ENCODE results near the gene SPATA9. TPM values are rescaled to one million over a fixed set of nuclear protein-coding genes. Genes with fewer than 3 reads are reported as not detected.

Gene SPATA9
- total and polyA plus RNA-seq, 9 of the 15 experiments (the other 6 are each of a cell fraction or from before 2014, with no cell fraction given) = 0.16 to 5.5 (median 0.39) TPM; not detected in 3

DNA sequence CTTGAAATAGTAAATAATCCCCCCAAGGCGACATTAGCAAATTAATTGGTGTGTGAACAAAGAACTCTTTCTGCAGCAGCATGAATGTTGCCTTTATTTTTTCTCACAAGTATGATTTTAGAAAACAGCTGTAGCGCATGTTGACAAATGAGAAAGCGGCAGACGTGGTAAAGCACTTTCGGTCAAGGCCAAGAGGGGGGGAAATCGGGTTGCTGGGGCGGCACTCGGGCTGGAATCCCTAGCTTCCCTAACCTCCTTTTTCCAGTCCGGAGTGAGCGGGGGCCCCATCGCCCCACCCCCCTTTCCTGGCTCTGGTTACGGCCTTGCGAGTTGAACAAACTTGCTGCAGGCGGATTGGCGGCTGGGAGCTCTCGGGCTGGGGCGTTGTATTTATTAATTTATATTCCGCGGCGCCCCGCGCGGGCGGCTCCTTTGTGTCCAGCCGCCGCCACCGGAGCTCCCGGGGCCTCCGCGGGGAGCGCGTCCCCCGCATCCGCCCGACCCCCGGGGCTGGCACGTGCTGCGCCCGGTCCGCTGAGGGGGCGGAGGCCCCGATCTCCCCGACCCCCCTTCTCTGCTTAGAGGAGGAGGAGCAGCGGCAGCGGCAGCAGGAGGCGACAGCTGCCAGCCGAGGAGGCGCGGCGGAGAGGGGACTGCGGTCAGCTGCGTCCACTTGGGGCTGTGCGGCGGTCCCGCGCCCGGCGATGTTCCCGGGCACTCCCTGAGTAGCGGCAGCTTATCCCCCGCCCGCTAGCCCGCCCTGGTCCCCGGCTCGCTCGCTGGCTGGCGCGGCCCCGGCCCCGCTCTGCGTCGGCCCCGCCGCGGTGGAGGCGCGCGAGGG, 48.2 kb upstream of the SPATA9 start, which contains the start of gene RHOBTB3 (continued):
- no peak for TF ChIP-seq ZFP30 (CRISPR knock-in tag; IDR thresholded peaks at IDR 0.05; ENCODE audit: borderline replicate concordance)
- TF ChIP-seq MIER1 (IDR thresholded peaks at IDR 0.05; ENCODE audit: low read depth) = no peak
- TF ChIP-seq ZNF583 (CRISPR knock-in tag; IDR thresholded peaks at IDR 0.05) = no peak
- no peak for TF ChIP-seq ARHGAP35 (IDR thresholded peaks at IDR 0.05; ENCODE audit: partially characterized antibody)
- TF ChIP-seq, protein P1, sequence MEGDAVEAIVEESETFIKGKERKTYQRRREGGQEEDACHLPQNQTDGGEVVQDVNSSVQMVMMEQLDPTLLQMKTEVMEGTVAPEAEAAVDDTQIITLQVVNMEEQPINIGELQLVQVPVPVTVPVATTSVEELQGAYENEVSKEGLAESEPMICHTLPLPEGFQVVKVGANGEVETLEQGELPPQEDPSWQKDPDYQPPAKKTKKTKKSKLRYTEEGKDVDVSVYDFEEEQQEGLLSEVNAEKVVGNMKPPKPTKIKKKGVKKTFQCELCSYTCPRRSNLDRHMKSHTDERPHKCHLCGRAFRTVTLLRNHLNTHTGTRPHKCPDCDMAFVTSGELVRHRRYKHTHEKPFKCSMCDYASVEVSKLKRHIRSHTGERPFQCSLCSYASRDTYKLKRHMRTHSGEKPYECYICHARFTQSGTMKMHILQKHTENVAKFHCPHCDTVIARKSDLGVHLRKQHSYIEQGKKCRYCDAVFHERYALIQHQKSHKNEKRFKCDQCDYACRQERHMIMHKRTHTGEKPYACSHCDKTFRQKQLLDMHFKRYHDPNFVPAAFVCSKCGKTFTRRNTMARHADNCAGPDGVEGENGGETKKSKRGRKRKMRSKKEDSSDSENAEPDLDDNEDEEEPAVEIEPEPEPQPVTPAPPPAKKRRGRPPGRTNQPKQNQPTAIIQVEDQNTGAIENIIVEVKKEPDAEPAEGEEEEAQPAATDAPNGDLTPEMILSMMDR (IDR thresholded peaks at IDR 0.05 in 2 of 3, conservative IDR thresholded peaks at IDR 0.05 in 1 of 3; ENCODE audit: insufficient read depth in 2 of 3, low read depth in 1 of 3, low read length in 3 of 3) = peak in 2 of 3 experiments; percentile 20 to 31; a peak in 2 of 6 replicates
- peak; percentile 70 for TF ChIP-seq HNRNPK (IDR thresholded peaks at IDR 0.05; ENCODE audit: low read depth, low read length, poor library complexity, severe bottlenecking)
- TF ChIP-seq ZSCAN29 (IDR thresholded peaks at IDR 0.05) = no peak
- TF ChIP-seq CSDE1 (IDR thresholded peaks at IDR 0.05) = no peak
- no peak for TF ChIP-seq KAT8 (IDR thresholded peaks at IDR 0.05; ENCODE audit: low read depth)
- peak; percentile 71; the same call in 1 of the 2 replicates for TF ChIP-seq LEF1 (IDR thresholded peaks at IDR 0.05)
- TF ChIP-seq PTBP1 (IDR thresholded peaks at IDR 0.05; ENCODE audit: low read depth, low read length) = peak; percentile 71; the same call in 1 of the 2 replicates
- TF ChIP-seq U2AF1 (optimal IDR thresholded peaks at IDR 0.05; ENCODE audit: low read depth, low read length) = no peak
- TF ChIP-seq, protein P2, sequence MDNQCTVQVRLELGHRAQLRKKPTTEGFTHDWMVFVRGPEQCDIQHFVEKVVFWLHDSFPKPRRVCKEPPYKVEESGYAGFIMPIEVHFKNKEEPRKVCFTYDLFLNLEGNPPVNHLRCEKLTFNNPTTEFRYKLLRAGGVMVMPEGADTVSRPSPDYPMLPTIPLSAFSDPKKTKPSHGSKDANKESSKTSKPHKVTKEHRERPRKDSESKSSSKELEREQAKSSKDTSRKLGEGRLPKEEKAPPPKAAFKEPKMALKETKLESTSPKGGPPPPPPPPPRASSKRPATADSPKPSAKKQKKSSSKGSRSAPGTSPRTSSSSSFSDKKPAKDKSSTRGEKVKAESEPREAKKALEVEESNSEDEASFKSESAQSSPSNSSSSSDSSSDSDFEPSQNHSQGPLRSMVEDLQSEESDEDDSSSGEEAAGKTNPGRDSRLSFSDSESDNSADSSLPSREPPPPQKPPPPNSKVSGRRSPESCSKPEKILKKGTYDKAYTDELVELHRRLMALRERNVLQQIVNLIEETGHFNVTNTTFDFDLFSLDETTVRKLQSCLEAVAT (IDR thresholded peaks at IDR 0.05) = peak; percentile 92 to 96
- peak; percentile 55; the same call in 1 of the 2 replicates for TF ChIP-seq PHF8 (IDR thresholded peaks at IDR 0.05; ENCODE audit: borderline replicate concordance, low read length)
- TF ChIP-seq, protein P3, sequence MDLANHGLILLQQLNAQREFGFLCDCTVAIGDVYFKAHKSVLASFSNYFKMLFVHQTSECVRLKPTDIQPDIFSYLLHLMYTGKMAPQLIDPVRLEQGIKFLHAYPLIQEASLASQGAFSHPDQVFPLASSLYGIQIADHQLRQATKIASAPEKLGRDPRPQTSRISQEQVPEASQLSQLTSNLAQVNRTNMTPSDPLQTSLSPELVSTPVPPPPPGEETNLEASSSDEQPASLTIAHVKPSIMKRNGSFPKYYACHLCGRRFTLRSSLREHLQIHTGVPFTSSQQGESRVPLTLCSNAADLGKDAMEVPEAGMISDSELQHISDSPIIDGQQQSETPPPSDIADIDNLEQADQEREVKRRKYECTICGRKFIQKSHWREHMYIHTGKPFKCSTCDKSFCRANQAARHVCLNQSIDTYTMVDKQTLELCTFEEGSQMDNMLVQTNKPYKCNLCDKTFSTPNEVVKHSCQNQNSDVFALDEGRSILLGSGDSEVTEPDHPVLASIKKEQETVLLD (IDR thresholded peaks at IDR 0.05) = peak; percentile 69; the same call in 1 of the 2 replicates
- no peak for TF ChIP-seq MAFG (tag; conservative IDR thresholded peaks at IDR 0.05)
- TF ChIP-seq HEY1 (CRISPR knock-in tag; IDR thresholded peaks at IDR 0.05; ENCODE audit: borderline replicate concordance) = no peak
- TF ChIP-seq, protein P4, sequence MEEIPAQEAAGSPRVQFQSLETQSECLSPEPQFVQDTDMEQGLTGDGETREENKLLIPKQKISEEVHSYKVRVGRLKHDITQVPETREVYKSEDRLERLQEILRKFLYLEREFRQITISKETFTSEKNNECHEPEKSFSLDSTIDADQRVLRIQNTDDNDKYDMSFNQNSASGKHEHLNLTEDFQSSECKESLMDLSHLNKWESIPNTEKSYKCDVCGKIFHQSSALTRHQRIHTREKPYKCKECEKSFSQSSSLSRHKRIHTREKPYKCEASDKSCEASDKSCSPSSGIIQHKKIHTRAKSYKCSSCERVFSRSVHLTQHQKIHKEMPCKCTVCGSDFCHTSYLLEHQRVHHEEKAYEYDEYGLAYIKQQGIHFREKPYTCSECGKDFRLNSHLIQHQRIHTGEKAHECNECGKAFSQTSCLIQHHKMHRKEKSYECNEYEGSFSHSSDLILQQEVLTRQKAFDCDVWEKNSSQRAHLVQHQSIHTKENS (CRISPR knock-in tag; IDR thresholded peaks at IDR 0.05) = no peak
- TF ChIP-seq ETV6 (IDR thresholded peaks at IDR 0.05; ENCODE audit: borderline replicate concordance in 1 of 2, low read depth in 2 of 2, low read length in 1 of 2) = no peak; a peak in 1 of 4 replicates
- TF ChIP-seq ETV6 (CRISPR knock-in tag; IDR thresholded peaks at IDR 0.05; ENCODE audit: borderline replicate concordance) = no peak
- TF ChIP-seq ZNF23 (CRISPR knock-in tag; IDR thresholded peaks at IDR 0.05) = no peak
